Upper lobe of left lung (tissue), 4 donors: Measurements from ENCODE around the gene DDX31.

ENCODE experiments used
- CTCF ChIP-seq, 6 experiments: fragments of 450-650 bp in 4 of 6; fragments of 200-600 bp in 2 of 6; sonication (generic) in 2 of 6; IDR thresholded peaks; one replicate each; pipeline ENCODE4 v1.5.1; 2016 to 2019; ENCODE audit warnings: antibody characterized with exemption in 6 of 6
- POLR2A ChIP-seq, 4 donors: fragments of 450-650 bp; IDR thresholded peaks; one replicate each; pipeline ENCODE4 v1.5.1; 2016 to 2017; ENCODE audit warnings: antibody characterized with exemption in 4 of 4, mild to moderate bottlenecking in 2 of 4
- POLR2AphosphoS5 ChIP-seq, 2 donors: sonication (generic); formaldehyde crosslinking; IDR thresholded peaks; one replicate each; pipeline ENCODE4 v1.5.1; 2017; ENCODE audit warnings: antibody characterized with exemption in 2 of 2

GRCh38 chr9:132616725-132617124, 53.1 kb downstream of the DDX31 start:
- no peak for TF ChIP-seq CTCF (IDR thresholded peaks at IDR 0.05)
- TF ChIP-seq POLR2AphosphoS5 (IDR thresholded peaks at IDR 0.05) = no peak
- no peak for TF ChIP-seq POLR2A (IDR thresholded peaks at IDR 0.05)
